Astrocyte (in vitro differentiated cells and primary cell): ENCODE results near the gene REEP1. TPM values are rescaled to one million over a fixed set of nuclear protein-coding genes. Genes with fewer than 3 reads are reported as not detected.

Source experiments
- DNase-seq: peaks from one replicate; pipeline ENCODE4 v3.0.0-alpha.2; 2010; ENCODE audit warnings: low read depth
- FAIRE-seq: peaks from 2 replicates; lab custom pipeline; 2011; peaks lifted over from hg19 to GRCh38; lab: Jason Lieb, UNC
- H2AFZ ChIP-seq: 2 replicates; pipeline ENCODE4 v1.6.0; 2012; ENCODE audit warnings: low read depth, low read length, inconsistent platforms
- H3K27ac ChIP-seq: 2 replicates; pipeline ENCODE4 v1.5.1; 2011; ENCODE audit warnings: low read depth, low read length, inconsistent platforms
- H3K27me3 ChIP-seq: 2 replicates; pipeline ENCODE4 v1.6.0; 2011; ENCODE audit warnings: low read length, inconsistent platforms; ENCODE audit not compliant: insufficient read depth
- H3K36me3 ChIP-seq: 2 replicates; pipeline ENCODE4 v1.5.1; 2011; ENCODE audit warnings: low read length, inconsistent platforms; ENCODE audit not compliant: insufficient read depth
- H3K4me1 ChIP-seq: 2 replicates; pipeline ENCODE4 v1.5.1; 2011; ENCODE audit warnings: low read length, inconsistent platforms; ENCODE audit not compliant: insufficient read depth
- H3K4me2 ChIP-seq: 2 replicates; pipeline ENCODE4 v1.6.0; 2012; ENCODE audit warnings: low read length, inconsistent platforms
- H3K4me3 ChIP-seq: 2 replicates; pipeline ENCODE4 v1.5.1; 2011; ENCODE audit warnings: low read depth, mild to moderate bottlenecking, low read length, inconsistent platforms; ENCODE audit not compliant: insufficient read depth
- H3K79me2 ChIP-seq: 2 replicates; pipeline ENCODE4 v1.6.0; 2012; ENCODE audit warnings: mild to moderate bottlenecking, low read length, inconsistent platforms; ENCODE audit not compliant: insufficient read depth
- H3K9ac ChIP-seq: 2 replicates; pipeline ENCODE4 v1.6.0; 2012; ENCODE audit warnings: mild to moderate bottlenecking, low read length, inconsistent platforms
- H3K9me3 ChIP-seq: 2 replicates; pipeline ENCODE4 v1.5.1; 2012; ENCODE audit warnings: low read depth, mild to moderate bottlenecking, low read length, inconsistent platforms; ENCODE audit not compliant: insufficient read depth
- H4K20me1 ChIP-seq: 2 replicates; pipeline ENCODE4 v1.6.0; 2012; ENCODE audit warnings: low read length, inconsistent platforms; ENCODE audit not compliant: insufficient read depth
- H3K27ac Mint-ChIP-seq: one replicate; pipeline ENCODE4 v1.8.0; 2021; ENCODE audit warnings: mild to moderate bottlenecking, mixed read lengths; ENCODE audit not compliant: unreplicated experiment
- H3K27me3 Mint-ChIP-seq: one replicate; pipeline ENCODE4 v1.8.0; 2021; ENCODE audit warnings: low read depth, mixed read lengths; ENCODE audit not compliant: unreplicated experiment
- H3K36me3 Mint-ChIP-seq: one replicate; pipeline ENCODE4 v1.8.0; 2021; ENCODE audit warnings: low read depth, mixed read lengths; ENCODE audit not compliant: unreplicated experiment
- H3K4me1 Mint-ChIP-seq: one replicate; pipeline ENCODE4 v1.8.0; 2021; ENCODE audit warnings: low read depth, mixed read lengths; ENCODE audit not compliant: unreplicated experiment
- H3K4me3 Mint-ChIP-seq: one replicate; pipeline ENCODE4 v1.8.0; 2021; ENCODE audit warnings: mild to moderate bottlenecking, moderate library complexity, mixed read lengths; ENCODE audit not compliant: unreplicated experiment
- H3K9me3 Mint-ChIP-seq: one replicate; pipeline ENCODE4 v1.8.0; 2021; ENCODE audit warnings: mild to moderate bottlenecking, mixed read lengths; ENCODE audit not compliant: unreplicated experiment
- CTCF ChIP-seq: IDR thresholded peaks from 2 replicates; pipeline ENCODE4 v1.5.1; 2011; ENCODE audit warnings: low read depth, mild to moderate bottlenecking, inconsistent platforms, low read length, moderate library complexity; ENCODE audit not compliant: insufficient read depth
- EZH2 ChIP-seq: IDR thresholded peaks from 2 replicates; pipeline ENCODE4 v1.6.1; 2012; ENCODE audit warnings: mild to moderate bottlenecking, low read length, inconsistent platforms; ENCODE audit not compliant: insufficient read depth
- total RNA-seq: library from RNA; stranded (reverse); gene quantifications from 2 replicates; pipeline ENCODE4 v1.2.1, GENCODE V29; 2021

Gene REEP1
- total RNA-seq, 1 donor from 2014 or later: 0.61 TPM

GRCh38 chr2:86175828-86176227 lies 161.6 kb downstream of the REEP1 start:
- Mint-ChIP-seq H3K4me3 (no peak overlapping the region), H3K4me1 (peaks cover 11% of the 10 kb centered on the region), H3K27me3 (no peaks in the 10 kb centered on the region), H3K36me3 (peaks cover 15% of the 10 kb centered on the region), H3K9me3 (no peaks in the 10 kb centered on the region), H3K27ac (no peak overlapping the region)
- Histone ChIP-seq H3K4me1 (no peaks in the 10 kb centered on the region), H3K4me2 (no peak overlapping the region), H4K20me1 (peaks cover 49% of the 10 kb centered on the region), H3K27me3 (no peaks in the 10 kb centered on the region), H3K36me3 (peaks cover 25% of the 10 kb centered on the region), H3K9me3 (no peaks in the 10 kb centered on the region), H3K4me3 (no peak overlapping the region), H3K79me2 (peaks cover 48% of the 10 kb centered on the region), H3K9ac (no peak overlapping the region), H3K27ac (no peak overlapping the region), H2AFZ (no peak overlapping the region)
- no peak for DNase-seq
- no peak for FAIRE-seq
- no peak for TF ChIP-seq EZH2
- no peak for TF ChIP-seq CTCF

GRCh38 chr2:86174445-86174844 lies 163.0 kb downstream of the REEP1 start:
- no peaks in the 10 kb centered on the region for H3K27me3 ChIP-seq
- H3K4me3 Mint-ChIP-seq: no peak overlapping the region
- FAIRE-seq (no peak), DNase-seq (no peak)
- peaks cover 34% of the 10 kb centered on the region for H3K36me3 ChIP-seq
- H3K79me2 ChIP-seq: peaks cover 38% of the 10 kb centered on the region
- no peak overlapping the region for H3K4me2 ChIP-seq
- H3K27me3 Mint-ChIP-seq: no peaks in the 10 kb centered on the region
- peaks cover 15% of the 10 kb centered on the region for H3K36me3 Mint-ChIP-seq
- no peak overlapping the region for H3K4me3 ChIP-seq
- no peak overlapping the region for H3K27ac ChIP-seq
- H3K9me3 Mint-ChIP-seq: no peaks in the 10 kb centered on the region
- H3K9ac ChIP-seq: no peak overlapping the region
- peaks cover 46% of the 10 kb centered on the region for H4K20me1 ChIP-seq
- H2AFZ ChIP-seq: no peak overlapping the region
- no peaks in the 10 kb centered on the region for H3K4me1 ChIP-seq
- H3K4me1 Mint-ChIP-seq: peaks cover 11% of the 10 kb centered on the region
- no peak overlapping the region for H3K27ac Mint-ChIP-seq
- TF ChIP-seq EZH2 (no peak), CTCF (no peak)
- H3K9me3 ChIP-seq: no peaks in the 10 kb centered on the region

- H4K20me1 ChIP-seq: peaks cover 44% of the 10 kb centered on the region
- no peak for DNase-seq
Measured at GRCh38 chr2:86172610-86173009, 164.8 kb downstream of the REEP1 start.

More at GRCh38 chr2:86172610-86173009, 164.8 kb downstream of the REEP1 start:
- no peak for FAIRE-seq
- peaks cover 29% of the 10 kb centered on the region for H3K36me3 ChIP-seq
- H3K36me3 Mint-ChIP-seq: peaks cover 11% of the 10 kb centered on the region
- no peak overlapping the region for H3K9ac ChIP-seq
- H3K4me1 ChIP-seq: no peaks in the 10 kb centered on the region
- no peak overlapping the region for H3K27ac Mint-ChIP-seq
- H3K27me3 Mint-ChIP-seq: no peaks in the 10 kb centered on the region
- no peaks in the 10 kb centered on the region for H3K9me3 Mint-ChIP-seq
- H3K4me1 Mint-ChIP-seq: peaks cover 11% of the 10 kb centered on the region
- H3K9me3 ChIP-seq: no peaks in the 10 kb centered on the region
- H3K4me3 Mint-ChIP-seq: no peak overlapping the region
- no peak overlapping the region for H2AFZ ChIP-seq
- H3K79me2 ChIP-seq: peaks cover 35% of the 10 kb centered on the region
- H3K27me3 ChIP-seq: no peaks in the 10 kb centered on the region
- no peak overlapping the region for H3K27ac ChIP-seq
- no peak overlapping the region for H3K4me3 ChIP-seq
- TF ChIP-seq CTCF (no peak), EZH2 (no peak)
- no peak overlapping the region for H3K4me2 ChIP-seq
